Right lung (tissue), 5 donors: Measurements from ENCODE around the gene RAD51. TPM values are rescaled to one million over a fixed set of nuclear protein-coding genes. Genes with fewer than 3 reads are reported as not detected.

Experiments used
- DNase-seq, 2 donors: peaks; one replicate each; pipeline ENCODE4 v3.0.0-alpha.2; 2013
- polyA plus RNA-seq, 5 donors: library from polyadenylated mRNA; unstranded; fragments of 120-200 nt; gene quantifications; one replicate each; pipeline versions ENCODE4 v1.2.1 to v1.2.3, GENCODE V29; 2013; ENCODE audit warnings: inconsistent platforms in 1 of 5, low replicate concordance in 1 of 5; ENCODE audit not compliant: insufficient read length in 5 of 5, insufficient read depth in 1 of 5

Gene RAD51
- polyA plus RNA-seq, 5 donors, result 9.2 to 18.5 (median 12.2) TPM

DNA sequence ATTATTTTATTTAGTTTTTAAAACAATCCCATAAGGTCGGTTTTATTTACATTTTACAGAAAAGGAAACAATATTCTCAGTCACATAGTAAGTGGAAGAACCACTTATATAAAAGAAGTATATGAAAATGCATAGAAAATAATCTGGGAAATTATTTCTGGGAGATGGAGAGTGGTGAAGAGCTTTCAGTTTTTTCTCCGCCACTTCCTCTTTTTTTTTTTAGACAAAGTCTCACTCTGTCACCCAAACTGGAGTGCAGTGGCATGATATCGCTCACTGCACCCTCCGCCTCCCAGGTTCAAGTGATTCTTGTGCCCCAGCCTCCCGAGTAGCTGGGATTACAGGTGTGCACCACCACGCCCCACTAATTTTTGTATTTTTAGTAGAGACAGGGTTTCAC, 21.2 kb downstream of the RAD51 start:
- DNase-seq, result no peak

DNA sequence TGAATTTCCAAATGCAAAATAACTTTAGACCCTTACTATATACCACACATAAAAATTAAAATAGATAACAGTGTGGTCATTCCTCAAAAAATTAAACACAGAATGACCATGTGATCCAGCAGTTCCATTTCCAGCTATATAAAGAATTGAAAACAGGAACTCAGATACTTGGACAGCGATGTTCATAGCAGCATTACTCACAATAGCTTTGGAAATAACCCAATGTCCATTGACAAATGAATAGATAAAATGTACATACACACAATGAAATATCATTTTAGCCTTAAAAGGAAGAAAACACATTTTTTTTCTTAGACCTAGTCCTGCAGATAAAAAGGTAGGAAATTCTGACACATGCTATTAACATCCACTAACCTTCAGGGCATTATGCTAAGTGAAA, 26.7 kb downstream of the RAD51 start:
- DNase-seq, result no peak

- DNase-seq, result no peak
These were observed 27.4 kb downstream of the RAD51 start for GRCh38 chr15:40722354-40722753.

- no peak for DNase-seq
These were observed 28.0 kb downstream of the RAD51 start for GRCh38 chr15:40722934-40723333.

- no peak for DNase-seq
These were observed 28.9 kb downstream of the RAD51 start for GRCh38 chr15:40723919-40724318.

DNA sequence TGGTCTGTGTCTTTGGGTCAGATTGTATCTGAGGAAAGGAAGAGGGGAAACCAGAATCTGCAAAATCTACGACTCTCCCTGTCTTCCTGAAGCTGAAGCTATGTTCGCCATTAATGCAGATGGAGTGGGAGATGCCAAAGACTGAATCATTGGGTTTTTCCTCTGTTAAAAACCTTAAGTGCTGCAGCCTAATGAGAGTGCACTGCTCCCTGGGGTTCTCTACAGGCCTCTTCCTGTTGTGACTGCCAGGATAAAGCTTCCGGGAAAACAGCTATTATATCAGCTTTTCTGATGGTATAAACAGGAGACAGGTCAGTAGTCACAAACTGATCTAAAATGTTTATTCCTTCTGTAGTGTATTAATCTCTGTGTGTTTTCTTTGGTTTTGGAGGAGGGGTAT, 36.1 kb downstream of the RAD51 start:
- no peak for DNase-seq

DNA sequence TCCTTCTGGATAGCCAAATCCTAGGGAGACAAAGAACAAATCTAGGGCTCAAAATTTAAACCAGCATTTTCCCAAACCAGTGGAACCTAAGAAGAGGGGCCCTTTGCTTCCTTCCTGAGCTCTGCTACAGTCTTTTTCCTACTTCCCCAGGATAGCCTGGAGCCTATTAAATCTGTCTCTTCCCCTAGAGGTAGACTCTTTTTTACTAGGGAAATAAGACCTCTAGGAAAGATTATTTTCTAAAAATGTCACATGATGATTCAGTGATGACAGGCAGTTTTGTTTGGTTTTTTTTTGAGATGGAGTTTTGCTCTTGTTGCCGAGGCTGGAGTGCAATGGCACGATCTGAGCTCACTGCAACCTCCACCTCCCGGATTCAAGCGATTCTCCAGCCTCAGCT, 41.6 kb downstream of the RAD51 start:
- DNase-seq, result no peak

- DNase-seq, result no peak
These were observed 42.1 kb downstream of the RAD51 start for GRCh38 chr15:40737048-40737447.

GRCh38 chr15:40739047-40739446, 44.1 kb downstream of the RAD51 start:
- DNase-seq, result no peak

- no peak for DNase-seq
These were observed 44.9 kb downstream of the RAD51 start for GRCh38 chr15:40739854-40740253.

DNA sequence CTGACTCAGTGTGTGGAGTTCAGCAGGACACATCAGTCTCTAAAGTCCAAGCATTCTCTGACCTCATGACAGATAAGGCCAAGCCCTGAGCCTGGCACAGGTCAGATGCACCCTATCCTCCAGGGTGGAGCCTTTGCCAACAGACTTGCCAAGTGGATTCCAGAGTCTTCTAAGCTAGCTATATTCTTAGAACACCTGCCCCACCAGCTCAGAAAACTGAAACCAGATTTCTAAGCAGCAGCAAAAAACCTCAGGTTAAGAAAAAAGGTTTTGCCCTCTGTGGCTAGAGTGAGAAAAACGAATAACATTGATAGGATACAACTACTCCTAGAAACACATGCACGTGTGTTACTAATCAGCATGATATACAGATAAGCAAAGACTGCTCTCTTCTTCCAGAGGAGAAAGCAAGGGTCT, 48.5 kb downstream of the RAD51 start:
- DNase-seq, result no peak

- no peak for DNase-seq
These were observed 49.2 kb downstream of the RAD51 start for GRCh38 chr15:40743921-40744814.

DNA sequence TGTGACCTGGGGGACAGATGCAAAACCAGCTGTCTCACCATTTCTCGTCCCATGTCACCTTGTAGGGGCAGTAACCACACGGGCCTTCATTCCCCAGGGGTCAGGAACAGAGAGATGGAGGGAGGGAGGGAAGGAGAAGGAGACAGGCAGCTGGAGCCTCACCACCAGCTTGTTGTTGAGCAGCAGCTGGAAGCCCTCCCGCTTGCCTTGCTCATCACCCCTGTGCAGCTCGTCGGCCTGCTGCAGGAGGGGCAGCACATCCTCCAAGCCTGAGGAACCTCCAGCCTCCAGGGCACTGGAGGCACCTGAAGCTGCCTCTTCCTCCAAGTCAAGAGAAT, 49.8 kb downstream of the RAD51 start:
- no peak for DNase-seq

DNA sequence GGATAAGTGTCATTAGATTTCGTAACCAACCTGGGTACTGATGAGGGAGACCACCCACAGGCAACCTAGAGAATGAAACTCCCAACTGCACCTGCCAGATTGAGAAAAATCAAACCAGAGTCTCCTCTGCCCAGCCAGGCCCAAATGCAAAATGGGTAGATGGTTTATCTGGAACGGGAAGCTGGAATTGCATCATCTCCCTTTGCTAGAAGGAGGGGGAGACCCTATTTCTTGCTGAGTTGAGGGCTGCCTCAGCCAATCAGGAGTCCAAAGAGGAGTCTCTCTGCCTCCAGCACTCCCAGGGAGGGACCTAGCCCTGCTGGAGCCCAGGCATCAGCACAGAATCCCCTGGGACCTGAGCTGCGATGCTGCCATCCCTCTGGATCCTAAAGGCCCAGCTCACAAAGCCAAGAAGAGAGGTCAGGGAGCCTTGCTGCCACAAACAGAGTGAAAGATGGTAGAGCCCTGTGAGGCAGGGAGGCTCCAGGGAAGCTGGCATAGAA, 52.0 kb downstream of the RAD51 start:
- no peak for DNase-seq

GRCh38 chr15:40747685-40748631, 53.0 kb downstream of the RAD51 start:
- DNase-seq, result no peak

DNA sequence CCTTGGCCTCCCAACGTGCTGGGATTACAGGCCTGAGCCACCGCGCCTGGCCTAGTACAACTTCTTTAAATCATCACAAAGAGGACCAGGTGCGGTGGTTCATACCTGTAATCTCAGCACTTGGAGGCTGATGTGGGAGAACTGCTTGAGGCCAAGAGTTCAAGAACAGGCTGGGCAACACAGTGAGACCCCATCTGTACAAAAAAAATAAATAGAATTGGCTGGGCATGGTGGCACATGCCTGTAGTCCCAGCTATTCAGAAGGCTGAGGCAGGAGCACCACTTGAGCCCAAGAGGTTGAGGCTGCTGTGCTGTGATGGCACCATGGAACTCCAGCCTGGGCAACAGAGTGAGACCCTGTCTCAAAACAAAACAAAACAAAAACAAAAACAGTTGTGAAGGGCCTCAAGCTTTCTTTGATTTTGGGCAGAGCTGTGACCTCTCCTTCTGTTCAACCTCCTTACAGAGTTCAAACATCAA, 54.2 kb downstream of the RAD51 start:
- no peak for DNase-seq

DNA sequence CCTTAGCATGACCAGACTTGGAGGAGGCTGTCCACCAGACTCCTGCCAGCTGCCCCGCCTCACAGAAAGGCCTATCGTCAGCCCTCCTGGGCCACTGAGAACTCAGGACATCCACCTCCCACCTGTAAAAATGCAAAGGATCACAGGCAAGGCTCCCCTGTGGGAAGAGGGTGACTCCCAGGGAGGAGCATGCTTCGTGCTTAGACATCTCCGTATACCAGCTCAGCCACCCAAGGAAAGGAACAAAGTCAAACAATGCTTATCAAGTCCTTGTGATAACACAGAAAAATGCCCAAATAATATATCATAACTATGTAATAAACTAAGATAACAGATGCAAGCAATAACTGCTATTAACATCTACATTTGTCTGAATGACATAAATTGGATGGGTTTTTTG, 55.9 kb downstream of the RAD51 start:
- DNase-seq, result no peak

DNA sequence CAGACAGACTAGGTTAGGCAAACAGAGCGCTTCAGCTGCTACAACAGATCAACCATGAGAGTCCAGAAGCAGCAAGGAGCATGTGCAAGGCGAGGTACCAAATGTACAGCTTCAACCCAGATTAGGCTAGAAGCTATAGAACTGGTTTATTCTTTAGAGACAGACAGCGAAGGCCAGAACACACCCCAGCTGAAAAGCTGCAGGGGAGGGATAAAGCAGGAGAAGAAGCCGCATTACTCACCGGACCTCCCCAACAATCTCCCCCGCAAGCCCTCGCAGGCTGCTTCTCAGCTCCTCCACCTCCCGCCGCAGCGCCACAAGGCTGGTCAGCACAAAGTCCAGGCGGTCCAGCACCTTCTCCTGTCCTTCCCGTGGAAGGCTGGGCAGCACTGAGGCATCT, 56.8 kb downstream of the RAD51 start:
- DNase-seq, result no peak

DNA sequence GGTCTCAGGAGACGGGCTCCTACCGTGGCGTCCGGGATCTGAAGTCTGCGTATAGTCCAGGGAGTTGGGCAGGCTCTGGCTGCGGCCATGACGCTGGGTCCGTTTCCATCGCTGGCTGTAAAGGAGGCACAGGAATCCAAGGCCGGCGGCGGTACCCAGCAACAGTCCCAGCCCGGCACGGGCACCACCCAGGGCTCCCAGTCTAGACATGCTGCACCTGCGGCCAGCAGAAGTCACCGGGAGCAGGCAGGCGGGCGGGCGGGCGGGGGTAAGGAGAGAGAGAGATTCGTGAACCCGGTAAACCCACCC, 59.6 kb downstream of the RAD51 start:
- DNase-seq, result no peak

DNA sequence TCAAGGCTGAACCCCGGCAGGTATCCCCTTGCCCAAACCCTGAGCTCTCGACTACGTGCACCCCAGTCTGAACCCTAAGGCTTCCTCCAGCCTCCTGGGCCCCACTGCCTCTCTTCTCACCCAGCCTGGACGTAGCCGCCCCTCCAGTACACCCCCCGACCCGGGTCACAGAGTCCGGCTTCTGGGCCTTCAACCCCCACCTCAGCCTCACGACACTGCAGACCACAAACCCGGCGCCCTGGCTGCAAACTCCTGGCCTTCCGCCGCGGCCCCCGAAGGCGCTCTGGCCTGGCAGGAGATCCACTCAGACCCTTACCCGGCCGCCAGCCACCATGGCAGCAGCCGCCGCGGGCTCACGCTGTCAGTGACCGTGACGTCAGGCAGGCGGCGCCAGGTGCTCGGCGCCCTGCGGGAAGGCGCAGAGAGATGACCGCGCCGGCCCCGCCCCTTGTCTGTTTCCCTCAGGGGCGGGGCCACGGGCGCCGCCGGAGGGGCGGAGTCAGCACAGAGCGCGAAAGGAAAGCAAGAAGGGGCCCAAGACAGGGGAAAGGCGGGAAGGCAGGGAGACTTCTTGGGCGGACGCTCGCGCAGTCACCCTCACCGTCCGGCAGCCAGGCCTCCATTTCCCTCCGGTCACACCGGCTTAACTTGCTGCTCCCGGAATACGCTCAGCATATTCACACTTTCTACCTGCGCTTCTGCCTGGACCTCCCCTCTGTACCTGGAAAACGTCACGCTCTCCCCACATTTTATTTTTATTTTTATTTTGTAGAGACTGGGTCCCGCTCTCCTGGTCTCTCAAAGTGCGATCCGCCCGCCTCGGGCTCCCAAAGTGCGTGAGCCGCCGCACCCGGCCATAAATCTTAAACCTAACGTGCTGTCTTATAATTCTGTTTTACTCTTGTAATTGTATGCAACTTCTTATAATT, 60.2 kb downstream of the RAD51 start, which contains the start of gene RMDN3:
RMDN3 (minus strand) TSS at position 372 of the 929 bp plus-strand sequence. CDS start 471 bp downstream, outside the sequence.
- peak; percentile 98 for DNase-seq

- DNase-seq, result no peak
These were observed 60.8 kb downstream of the RAD51 start for GRCh38 chr15:40755812-40756208.
